ENCODE data around the gene CACNB2.

The CACNB2 gene

DNA sequence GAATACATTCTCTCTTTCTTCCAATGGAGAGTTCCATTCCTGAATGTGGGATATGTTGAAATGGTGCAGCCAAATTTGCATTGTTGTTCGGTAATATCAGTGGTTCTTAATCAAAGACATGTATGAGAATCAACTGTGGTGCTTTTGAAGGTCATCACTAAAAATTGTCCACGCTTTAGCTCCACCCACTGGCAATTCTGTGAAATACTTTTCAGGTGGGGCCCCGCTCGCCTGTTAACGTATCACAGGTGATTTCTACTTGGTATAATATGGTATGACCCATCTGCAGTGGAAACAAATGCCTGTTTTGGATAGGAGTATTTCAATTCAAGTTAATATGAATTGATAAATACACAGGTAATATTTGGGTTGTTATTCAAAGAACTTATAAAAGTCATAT is 332.8 kb downstream of the CACNB2 start:
- DNase-seq = no peak

DNA sequence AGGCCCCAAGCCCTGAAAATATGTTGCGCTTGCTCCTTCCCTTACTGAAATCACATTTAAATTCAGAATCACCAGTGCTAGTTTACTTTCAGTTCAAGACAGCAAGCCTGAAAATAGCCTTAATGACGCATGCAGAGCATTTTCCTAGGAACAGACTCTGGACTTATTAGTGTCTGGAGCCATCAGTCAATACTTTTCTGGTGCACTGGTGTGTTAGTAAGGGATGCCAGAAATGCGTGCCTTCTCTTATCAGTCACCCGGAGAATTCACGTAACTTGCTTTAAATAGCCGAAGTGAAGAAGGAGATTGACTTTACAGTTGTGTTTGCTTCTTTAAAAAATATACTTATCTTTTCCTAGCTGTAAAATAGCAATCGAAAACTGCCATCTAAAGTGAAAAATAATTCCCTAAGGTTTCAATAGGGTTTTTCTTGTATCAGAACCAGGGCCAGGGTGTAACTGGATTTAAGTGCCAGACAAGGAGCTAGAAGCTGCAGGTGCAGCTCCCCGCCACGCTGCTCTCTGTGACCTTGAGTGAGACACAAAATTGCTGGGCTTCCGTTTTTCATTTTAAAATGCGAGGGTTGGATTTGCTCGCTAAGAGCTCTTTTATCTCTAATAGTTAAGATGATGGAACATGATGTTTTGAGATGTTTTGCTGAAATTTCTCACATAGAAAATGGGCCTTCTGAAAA is 333.3 kb downstream of the CACNB2 start:
- no peak for DNase-seq

DNA sequence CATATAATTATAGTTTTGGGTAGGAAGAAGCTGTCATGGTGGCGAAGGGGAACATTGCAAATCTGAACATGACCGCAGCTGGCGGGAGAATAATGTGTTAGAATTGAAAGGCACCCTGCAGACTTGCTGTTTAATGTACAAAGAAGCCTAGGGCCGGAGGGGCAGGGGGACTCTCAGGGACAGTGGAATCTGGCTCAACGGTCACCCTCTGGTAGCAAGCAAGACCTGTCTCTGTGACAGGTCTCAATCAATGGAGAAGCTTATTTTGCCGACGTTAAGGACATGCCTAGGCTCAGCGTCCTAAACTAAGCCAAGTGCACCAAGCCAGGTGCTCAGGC is 333.9 kb downstream of the CACNB2 start:
- no peak for DNase-seq

DNA sequence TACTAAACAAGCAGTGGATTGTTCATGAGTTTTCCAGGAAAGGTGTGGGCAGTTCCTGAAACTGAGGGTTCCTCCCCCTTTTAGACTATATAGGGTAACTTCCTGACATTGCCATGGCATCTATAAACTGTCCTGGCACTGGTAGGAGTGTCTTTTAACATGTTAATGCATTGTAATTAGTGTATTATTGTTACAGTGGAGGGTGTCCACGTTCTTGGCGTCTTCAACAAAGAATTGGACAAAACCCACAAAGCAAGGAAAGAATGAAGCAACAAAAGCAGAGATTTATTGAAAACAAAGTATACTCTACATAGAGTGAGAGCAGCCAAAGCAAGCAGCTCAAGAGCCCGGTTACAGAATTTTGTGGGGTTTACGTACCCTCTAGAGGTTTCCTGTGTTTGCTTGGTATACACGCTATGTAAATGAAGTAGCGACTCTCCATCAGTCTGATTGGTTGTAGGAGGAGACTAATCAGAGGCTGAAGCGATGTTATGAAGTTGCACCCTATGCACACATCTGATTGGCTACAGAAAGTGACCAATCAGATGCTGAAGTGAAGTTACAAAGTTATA is 335.9 kb downstream of the CACNB2 start:
- no peak for DNase-seq

DNA sequence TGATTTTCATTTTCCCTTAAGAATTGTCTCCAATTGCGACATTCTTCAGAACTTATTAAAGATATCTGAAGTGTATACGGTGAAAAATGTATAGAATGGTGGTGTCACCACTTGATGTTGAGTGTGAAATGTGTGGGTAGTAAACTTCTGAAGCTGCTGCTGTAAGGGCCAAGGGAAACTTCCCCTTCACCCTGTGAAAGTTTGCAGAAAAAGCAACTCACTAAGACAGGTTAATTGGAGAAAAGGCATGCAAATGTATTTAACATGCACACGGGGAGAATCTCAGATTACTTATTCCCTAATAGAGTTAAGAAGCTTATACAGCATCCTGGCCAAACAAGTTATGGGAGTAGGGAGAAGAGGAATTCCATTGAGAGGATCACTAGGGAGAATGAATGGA is 338.1 kb downstream of the CACNB2 start:
- DNase-seq = no peak

DNA sequence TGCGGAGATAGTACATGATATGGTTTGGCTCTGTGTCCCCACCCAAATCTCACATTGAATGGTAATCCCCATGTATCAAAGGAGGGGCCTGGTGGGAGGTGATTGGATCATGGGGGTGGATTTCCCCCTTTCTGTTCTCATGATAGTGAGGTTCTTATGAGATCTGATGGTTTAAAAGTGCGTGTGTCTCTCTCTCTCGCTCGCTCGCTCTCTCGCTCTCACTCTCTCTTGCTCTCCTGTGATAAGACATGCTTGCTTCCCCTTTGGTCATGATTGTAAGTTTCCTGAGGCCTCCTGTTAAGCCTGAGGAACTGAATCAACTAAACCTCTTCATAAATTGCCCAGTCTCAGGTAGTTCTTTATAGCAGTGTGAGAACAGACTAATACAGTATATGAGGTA is 339.3 kb downstream of the CACNB2 start:
- DNase-seq = no peak

DNA sequence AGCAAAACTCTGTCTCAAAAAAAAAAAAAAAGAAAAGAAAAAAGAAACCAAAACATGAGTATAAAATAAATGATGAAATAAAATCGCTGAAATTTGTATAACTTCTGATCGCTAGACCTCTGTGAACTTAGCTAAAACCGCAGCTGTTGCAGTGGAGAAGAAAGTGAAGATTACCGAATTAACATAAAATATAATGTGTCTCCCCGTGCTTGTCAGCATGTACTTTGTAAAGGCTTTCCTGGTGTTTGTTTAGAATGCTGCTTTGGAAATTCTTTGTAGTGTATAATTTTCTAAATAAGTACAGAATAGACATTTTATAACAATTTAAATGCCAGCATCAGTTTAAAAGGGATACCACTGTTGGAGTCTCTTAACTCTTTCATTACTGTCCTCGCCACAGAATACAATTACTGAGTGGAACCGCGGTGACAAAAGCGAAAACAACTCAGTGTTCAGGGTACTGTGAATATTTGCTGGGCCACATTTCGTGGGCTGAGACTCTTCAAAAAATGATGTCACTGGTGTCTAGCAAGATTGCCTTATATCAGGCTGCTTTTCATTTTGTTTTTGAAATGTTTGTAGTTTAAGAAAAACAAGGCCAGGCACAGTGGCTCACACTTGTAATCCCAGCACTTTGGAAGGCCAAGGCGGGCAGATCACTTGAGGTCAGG is 343.4 kb downstream of the CACNB2 start:
- DNase-seq = no peak

DNA sequence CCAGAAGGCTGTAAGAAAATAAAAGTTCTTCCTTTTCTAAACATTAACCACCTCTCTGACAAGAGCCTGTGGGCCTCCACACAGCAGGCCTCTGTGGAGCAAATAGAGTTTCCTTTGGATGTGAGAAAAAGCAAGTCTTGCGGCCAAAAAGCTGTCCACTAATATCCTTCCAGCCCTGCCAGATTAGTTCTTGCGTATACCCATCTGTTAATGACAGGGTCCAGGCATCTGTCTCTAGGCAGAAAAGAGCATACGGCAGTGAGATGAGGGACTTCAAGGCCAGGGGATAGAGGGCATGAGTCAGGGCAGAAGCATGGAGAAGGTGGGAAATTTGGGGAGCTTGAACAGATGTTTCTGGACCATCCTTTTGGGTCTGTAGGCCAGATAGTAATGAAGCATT is 346.2 kb downstream of the CACNB2 start:
- no peak for DNase-seq

DNA sequence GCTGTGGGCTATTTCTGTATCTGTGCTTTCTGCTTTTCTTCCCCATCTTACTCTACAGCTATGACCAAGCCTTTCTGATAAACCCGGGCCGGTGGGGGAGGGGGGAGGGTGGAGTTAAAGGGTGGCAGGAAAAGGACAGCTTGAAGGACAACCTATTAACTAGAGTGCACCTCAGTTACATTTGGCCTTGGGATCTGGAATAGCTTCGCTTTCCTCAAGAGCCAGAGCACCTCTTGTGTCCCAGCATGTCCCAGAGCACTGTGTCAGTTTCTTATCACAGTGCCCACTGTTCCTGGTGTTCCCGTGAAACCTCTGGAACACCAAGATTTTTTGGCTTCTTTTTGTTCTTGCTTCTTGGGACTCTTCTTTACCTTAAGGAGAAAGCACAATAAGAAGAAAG is 350.5 kb downstream of the CACNB2 start:
- DNase-seq = no peak

DNA sequence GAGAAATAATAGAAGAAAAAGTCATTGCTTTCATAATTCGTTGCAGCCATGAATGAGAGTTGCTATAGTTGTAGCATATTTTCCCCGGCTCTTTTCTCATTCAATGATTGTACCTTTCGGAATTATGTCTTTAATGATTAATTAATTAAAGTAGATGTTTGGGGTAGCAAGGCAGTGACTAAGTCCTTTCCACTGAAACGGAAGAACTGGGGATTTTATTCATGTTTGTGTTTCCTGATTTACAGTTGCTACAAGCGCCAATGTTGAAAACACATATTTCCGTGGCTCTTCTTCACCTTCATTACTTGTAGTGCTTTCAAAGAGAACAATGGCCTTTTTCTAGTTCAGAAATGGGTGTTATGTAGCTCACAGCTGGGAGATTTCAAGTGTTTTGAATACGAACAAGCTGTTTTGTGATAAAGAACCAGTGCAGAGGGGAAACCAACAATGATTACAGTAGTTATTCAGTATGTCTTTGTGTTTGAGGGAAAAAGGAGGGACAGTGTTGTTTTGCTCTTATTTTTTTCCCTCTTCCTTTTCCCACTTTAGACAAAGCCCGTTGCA is 357.7 kb downstream of the CACNB2 start:
- no peak for DNase-seq

DNA sequence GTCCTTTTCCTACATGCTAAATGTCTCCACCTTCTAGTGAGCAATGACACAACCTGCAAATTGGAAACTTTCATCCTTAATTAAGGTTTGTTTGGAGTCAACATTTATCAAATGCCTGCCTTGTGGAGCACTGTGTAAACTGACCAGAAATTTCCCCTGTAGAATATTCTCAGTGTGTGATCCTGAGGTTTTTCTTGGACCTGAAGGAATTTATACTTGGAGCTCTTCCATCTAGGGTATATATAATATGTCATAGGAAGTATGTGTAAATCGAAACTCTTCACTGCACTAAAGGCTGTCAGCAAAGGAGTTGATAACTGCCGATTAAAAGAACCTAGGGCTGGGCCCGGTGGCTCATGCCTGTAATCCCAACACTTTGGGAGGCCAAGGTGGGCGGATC is 358.8 kb downstream of the CACNB2 start:
- no peak for DNase-seq

DNA sequence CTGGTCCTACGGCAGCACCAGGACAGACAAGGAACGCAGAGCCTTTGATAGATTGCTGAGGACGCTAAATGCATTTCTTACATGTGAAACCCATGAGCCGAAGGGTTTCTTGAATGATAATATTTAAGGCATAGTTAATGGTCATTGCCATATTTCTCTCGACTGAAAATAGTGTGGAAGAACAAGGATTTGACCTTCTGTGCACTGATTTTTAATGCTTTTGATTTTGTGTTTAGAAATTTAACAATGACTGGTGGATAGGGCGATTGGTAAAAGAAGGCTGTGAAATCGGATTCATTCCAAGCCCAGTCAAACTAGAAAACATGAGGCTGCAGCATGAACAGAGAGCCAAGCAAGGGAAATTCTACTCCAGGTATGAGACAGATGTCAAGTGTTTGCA is 360.4 kb downstream of the CACNB2 start:
- no peak for DNase-seq

DNA sequence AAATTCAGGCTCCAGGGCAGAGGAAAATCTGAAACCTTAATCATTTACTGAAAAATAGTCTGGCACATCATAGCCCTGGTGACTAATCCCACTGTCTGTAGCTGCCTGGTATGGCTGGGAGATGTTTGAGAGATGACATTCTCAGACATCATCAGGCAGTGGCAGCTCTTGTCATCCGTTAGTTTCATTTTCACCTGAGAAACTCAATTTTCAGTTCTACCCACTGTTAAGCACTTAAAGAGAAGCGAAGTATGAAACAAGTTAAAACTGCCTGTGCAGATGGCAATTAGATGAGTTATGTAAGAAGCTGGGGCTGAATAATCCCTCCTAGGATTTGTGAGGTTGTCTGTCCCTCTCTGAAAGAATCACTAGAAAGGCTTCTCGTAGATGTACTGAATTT is 361.0 kb downstream of the CACNB2 start:
- peak; percentile 38 for DNase-seq

DNA sequence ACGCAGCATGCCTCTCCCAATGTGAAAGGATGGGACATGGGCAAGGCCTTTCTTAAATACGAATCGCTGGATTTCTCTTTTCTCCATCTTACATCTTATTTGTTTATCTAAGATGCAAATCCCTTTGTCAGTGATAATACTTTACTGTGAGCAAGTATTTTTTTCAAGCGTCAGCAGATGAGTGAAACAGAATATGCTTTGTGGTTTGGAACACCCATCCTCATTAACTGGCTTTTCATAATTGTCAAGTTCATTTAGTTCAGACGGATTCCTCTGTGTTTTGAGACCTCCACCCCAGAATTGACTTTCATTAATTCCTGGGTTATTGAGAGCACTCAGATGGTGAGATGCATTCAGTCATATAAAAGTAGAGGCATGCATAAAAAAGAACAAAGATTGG is 361.4 kb downstream of the CACNB2 start:
- DNase-seq = no peak

DNA sequence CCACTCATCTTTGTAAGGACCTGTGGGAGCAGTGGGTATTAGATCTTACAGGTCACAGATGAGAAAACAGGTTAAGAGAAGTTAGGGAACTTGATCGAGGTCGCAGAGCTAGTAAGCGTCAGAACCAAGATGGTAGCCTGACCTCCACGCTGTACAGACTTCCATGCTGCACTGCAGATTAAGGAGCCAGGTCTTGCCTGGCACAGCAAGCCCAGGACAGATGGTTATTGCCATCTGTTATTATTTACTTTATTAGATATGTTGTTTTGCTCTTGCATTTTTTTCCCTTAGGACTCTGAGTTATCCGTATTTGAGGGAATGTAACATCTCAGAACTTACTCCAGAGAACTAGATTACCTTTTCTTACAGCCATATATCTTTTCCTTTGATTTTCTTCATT is 363.9 kb downstream of the CACNB2 start:
- DNase-seq = no peak

DNA sequence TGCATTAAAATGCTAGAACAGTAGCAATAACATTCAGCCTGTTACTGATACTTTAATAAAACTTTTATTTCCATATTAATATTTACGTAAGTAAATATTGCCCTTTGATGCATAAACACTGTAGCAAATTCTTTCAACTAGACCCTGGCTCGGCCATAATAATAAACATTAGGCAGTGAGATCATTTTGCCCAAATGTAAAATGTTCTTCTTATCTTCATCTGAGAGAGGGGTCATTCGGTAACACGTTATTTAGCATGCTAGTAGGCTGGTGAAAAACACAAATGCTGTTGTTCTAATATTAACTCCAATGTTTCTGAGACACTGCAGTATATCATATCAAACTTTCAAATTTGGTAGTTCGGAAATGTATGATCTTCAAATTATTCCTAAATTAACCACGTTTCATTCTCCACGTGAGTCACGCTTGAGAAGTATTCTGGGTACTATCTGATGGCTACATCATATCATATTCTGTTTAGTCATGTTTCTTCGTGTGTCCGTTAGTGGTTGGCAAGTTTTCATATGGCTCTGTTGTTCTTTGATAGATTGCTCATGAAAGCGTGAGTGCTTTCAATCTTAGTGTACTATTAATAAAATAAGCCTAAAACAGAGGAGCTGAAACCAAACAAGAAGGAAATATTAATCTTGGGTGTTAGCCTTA is 365.4 kb downstream of the CACNB2 start:
- DNase-seq = no peak

DNA sequence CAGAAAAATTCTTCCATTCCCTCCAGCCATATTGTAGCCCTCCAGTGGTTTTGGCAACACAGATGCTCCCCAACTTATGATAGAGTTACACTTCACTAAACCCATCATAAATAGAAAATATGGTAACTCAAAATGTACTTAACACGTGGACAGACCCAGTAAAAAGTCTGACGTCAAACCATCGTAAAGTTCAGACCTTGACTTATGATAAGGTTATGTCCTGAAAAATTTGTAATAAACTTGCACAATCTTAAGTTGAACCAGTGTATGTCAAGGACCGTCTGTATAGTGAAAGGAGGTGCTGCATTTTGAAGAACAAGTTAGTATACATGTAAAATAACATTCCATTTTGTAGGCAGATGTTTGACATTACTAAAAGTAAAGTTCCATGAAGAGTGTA is 368.4 kb downstream of the CACNB2 start:
- no peak for DNase-seq

DNA sequence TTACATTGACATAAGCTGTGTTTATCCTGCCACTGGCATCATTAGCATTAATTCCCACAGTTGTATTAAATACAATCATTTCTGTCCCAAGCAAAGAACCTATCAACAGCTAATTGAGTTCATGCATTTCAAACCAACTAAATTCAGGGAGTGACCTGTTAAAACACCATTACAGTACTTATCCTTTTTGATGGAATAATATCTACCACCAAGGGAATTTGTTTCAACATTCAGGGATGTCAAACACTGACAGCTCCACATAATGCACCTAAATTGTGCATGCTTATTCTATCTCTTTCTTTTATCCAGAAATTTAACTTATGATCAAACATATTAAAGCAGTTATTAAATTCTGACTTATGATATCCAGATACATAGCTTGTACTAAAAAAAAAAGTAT is 374.3 kb downstream of the CACNB2 start:
- DNase-seq = no peak

DNA sequence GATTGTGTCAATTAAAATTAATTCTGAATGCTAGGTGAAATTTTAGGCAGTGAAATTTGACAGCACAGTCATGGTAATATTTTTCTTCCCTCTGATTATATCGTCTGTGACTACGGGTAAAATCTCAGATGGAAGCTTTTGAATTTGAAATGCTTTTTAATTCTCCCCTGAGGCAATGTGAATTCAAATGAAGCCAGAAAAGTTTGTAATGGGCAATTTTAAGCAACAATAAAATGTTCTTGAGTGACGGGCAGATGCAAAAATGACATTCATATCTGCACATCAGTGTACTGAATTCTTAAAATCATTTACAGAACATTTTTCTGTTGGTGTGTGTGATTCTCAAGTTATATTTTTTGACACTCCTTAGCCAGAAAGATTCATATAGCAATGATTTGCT is 376.6 kb downstream of the CACNB2 start:
- DNase-seq = no peak

DNA sequence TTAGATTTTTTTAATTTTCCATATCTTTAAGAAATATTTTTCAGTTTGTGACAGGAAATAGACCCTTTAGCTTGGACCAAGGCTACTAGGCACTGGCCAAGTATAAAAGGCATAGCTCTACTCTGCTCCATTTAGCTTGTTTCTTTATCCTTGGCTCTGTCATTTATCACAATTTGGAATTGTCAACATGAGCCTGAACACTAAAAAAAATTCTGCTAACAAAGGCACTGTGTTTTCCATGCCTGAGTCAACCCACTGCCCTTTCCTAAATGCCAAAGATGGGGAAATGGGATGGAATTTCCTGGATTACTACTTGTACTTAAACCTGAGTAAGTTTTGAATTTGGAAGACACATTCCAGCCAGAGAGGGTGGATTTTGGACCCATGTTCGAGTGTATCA is 382.8 kb downstream of the CACNB2 start:
- DNase-seq = no peak

DNA sequence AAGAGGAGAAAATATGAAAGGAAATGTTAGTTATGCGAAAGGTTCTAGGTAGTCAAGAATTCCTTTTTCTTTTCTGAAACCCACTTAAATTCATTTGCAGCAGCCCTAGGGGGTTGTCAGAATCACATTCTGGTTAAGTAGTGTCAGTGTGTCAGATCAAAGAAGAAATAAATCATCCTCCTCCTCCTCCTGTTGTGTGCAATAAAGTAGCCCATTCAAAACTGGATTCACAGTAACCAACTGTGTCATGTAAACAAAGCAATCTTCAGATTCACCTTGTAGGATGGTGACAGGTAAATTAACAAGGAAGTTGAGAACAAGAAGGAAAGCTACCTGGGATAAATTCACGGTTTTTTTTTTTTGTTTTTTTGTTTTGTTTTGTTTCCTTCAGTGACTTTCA is 383.6 kb downstream of the CACNB2 start:
- DNase-seq = no peak

DNA sequence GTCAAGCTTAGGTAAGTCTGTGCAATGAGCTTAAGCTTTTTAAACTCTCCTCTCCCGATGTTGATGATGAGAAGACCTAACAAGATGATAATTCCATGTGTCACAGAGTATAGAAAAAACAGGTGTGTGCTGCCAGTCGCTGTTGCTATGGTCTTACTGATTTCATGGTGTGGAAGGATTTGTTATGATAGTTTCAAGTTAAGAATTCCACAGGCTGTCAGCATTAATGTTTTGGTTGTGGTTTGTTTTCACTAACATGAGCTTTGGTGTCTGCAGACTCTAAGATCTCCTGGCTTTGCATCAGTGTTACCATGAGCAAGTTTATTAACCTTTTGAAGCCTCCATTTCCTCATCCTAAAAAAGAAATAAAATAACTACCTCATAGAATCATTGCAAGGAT is 387.5 kb downstream of the CACNB2 start:
- no peak for DNase-seq

DNA sequence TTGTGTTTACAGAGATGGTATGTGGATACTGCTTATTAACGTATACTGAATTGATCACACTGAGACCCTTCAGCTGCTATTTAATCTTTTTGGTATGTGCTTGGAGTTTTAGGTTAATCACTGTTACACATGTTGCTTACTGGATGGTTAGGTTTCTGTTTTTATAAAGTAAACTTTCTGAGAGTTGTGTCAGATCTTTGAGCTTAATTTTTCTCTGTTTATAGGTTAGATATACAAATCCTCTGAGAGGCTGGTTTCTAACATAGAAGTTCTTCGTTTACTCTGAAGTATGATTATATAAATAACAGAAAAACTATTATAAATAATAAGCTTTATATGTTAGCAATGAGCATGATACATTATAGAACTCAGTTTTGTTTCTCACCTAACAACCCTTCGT is 388.1 kb downstream of the CACNB2 start:
- no peak for DNase-seq
